SU-DHL-6 (cell line): ENCODE results near the gene PCLO.

Experiments
- H2AFZ ChIP-seq: fragments of 200-600 bp; sonication (generic); 2 replicates; pipeline ENCODE4 v1.6.1; 2014; ENCODE audit warnings: low read depth, mild to moderate bottlenecking, moderate library complexity, mixed read lengths, antibody characterized with exemption, low read length; ENCODE audit not compliant: severe bottlenecking
- H3F3A ChIP-seq: fragments of 200-600 bp; shearing (Covaris generic); 2 replicates; pipeline ENCODE4 v1.6.0; 2016; ENCODE audit warnings: antibody characterized with exemption, mild to moderate bottlenecking; ENCODE audit not compliant: insufficient read depth
- H3K27ac ChIP-seq: fragments of 200-600 bp; sonication (generic); 2 replicates; pipeline ENCODE4 v1.5.1; 2016; ENCODE audit warnings: low read depth, mild to moderate bottlenecking, low read length, moderate library complexity, mixed read lengths
- H3K27me3 ChIP-seq: fragments of 200-600 bp; sonication (generic), shearing (Covaris generic); 2 replicates; pipeline ENCODE4 v1.6.0; 2014; ENCODE audit warnings: mild to moderate bottlenecking, low read length
- H3K36me3 ChIP-seq: fragments of 200-600 bp; sonication (generic); 2 replicates; pipeline ENCODE4 v1.6.1; 2014; ENCODE audit warnings: mild to moderate bottlenecking, low read length, mixed read lengths
- H3K4me2 ChIP-seq: fragments of 300-600, 200-600 bp; shearing (Covaris generic), sonication (generic); 2 replicates; pipeline ENCODE4 v1.6.0; 2014; ENCODE audit warnings: low read length, low read depth, mild to moderate bottlenecking; ENCODE audit not compliant: poor library complexity, severe bottlenecking
- H3K4me3 ChIP-seq: fragments of 200-600 bp; sonication (generic); 2 replicates; pipeline ENCODE4 v1.5.1; 2014; ENCODE audit warnings: antibody characterized with exemption, low read length, mild to moderate bottlenecking, mixed read lengths; ENCODE audit not compliant: insufficient read depth, poor library complexity, severe bottlenecking
- H3K79me2 ChIP-seq: fragments of 200-600 bp; sonication (generic); 2 replicates; pipeline ENCODE4 v1.6.1; 2014; ENCODE audit warnings: mild to moderate bottlenecking, low read length, moderate library complexity; ENCODE audit not compliant: insufficient read depth
- H3K9ac ChIP-seq: fragments of 200-600 bp; sonication (generic); 2 replicates; pipeline ENCODE4 v1.7.0; 2014; ENCODE audit warnings: mild to moderate bottlenecking, low read length
- H3K9me2 ChIP-seq: fragments of 200-600 bp; sonication (generic); replicated peaks from 2 replicates; pipeline ENCODE4 v1.6.1; 2014; ENCODE audit warnings: low read length; ENCODE audit not compliant: insufficient read depth
- H3K9me3 ChIP-seq: fragments of 200-600 bp; sonication (generic); 2 replicates; pipeline ENCODE4 v1.6.1; 2014; ENCODE audit warnings: low read length, mixed read lengths; ENCODE audit not compliant: insufficient read depth
- H4K20me1 ChIP-seq: fragments of 200-600 bp; sonication (generic); 2 replicates; pipeline ENCODE4 v1.6.1; 2014; ENCODE audit warnings: low read depth, mild to moderate bottlenecking, antibody characterized with exemption, low read length, moderate library complexity, mixed read lengths
- EZH2phosphoT487 ChIP-seq: fragments of 200-600 bp; sonication (generic), shearing (Covaris generic); conservative IDR thresholded peaks from 2 replicates; pipeline ENCODE4 v1.6.1; 2018; ENCODE audit warnings: mild to moderate bottlenecking, antibody characterized with exemption, low read length, moderate library complexity, mixed read lengths
- TF ChIP-seq, protein P1 (sequence below): fragments of 200-600 bp; sonication (generic); IDR thresholded peaks from one replicate; pipeline ENCODE4 v1.5.1; 2017; ENCODE audit warnings: antibody characterized with exemption, mild to moderate bottlenecking, low read length, moderate library complexity; ENCODE audit not compliant: insufficient read depth, poor library complexity, severe bottlenecking

Gene PCLO

DNA sequence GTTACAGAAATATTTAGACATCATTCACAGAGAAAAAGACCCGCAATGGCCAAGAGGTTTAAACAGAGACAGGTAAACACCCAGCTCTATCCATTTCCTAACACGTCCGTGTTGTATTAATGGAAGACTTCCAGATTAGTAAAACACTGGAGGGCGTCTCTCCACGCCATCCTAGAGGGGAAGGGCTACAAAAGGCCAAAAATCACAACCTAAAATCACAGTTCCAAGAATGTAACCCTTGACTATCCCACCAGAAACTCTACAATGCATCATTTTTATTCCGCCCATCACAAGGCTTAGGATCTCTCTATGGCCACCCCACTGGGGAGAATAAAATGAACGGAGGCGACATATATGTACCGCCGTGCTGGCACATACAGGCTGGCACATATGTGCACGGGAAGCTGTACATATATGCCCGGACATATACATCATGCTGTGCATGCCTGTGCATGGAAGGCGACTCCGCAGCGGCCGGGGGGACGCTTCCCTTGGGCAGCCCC, 734 bp downstream of the PCLO start:
- no peaks in the 10 kb centered on the region for H3K36me3 ChIP-seq
- peak overlapping the region; percentile 54 for H3K9ac ChIP-seq
- H3K27ac ChIP-seq, result no peak overlapping the region
- peak overlapping the region; percentile 61 for H3K4me3 ChIP-seq
- peak overlapping the region; percentile 51 for H3K4me2 ChIP-seq
- TF ChIP-seq, protein P1, sequence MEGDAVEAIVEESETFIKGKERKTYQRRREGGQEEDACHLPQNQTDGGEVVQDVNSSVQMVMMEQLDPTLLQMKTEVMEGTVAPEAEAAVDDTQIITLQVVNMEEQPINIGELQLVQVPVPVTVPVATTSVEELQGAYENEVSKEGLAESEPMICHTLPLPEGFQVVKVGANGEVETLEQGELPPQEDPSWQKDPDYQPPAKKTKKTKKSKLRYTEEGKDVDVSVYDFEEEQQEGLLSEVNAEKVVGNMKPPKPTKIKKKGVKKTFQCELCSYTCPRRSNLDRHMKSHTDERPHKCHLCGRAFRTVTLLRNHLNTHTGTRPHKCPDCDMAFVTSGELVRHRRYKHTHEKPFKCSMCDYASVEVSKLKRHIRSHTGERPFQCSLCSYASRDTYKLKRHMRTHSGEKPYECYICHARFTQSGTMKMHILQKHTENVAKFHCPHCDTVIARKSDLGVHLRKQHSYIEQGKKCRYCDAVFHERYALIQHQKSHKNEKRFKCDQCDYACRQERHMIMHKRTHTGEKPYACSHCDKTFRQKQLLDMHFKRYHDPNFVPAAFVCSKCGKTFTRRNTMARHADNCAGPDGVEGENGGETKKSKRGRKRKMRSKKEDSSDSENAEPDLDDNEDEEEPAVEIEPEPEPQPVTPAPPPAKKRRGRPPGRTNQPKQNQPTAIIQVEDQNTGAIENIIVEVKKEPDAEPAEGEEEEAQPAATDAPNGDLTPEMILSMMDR, result no peak
- TF ChIP-seq EZH2phosphoT487, result no peak
- H2AFZ ChIP-seq, result peak overlapping the region; percentile 76
- 0 out of 2 replicates have a peak, but pooled peaks cover 2% of the 10 kb centered on the region for H3K9me2 ChIP-seq
- H3F3A ChIP-seq, result no peaks in the 10 kb centered on the region; the same call in 1 of the 2 replicates
- no peaks in the 10 kb centered on the region for H3K9me3 ChIP-seq
- H4K20me1 ChIP-seq, result peaks cover 7% of the 10 kb centered on the region; the same call in 1 of the 2 replicates
- H3K27me3 ChIP-seq, result no peaks in the 10 kb centered on the region
- no peaks in the 10 kb centered on the region for H3K79me2 ChIP-seq

DNA sequence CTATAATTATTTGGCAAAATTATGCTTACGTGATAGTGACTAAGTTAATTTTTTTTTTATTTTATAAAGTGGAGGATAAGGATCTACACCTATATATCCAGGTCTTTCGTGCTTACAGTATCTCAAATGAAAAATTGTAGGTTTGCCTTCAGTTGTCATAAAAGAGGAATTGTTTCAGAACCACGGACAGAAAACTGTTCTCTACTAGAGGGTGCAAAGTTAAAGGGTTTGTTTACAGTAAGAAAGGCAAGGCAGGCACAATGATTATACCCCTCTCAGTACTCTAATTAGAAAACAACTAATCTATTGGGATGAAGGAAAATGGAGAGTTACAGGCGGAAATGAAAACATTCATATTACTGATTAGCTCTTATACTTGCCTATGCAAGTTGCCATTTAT, 1.5 kb downstream of the PCLO start:
- Histone ChIP-seq H4K20me1 (peaks cover 7% of the 10 kb centered on the region; the same call in 1 of the 2 replicates), H3K9me3 (no peaks in the 10 kb centered on the region), H3K4me2 (peak overlapping the region; percentile 51), H3K9ac (no peak overlapping the region), H3K36me3 (no peaks in the 10 kb centered on the region), H2AFZ (no peak overlapping the region), H3K27ac (no peak overlapping the region), H3F3A (no peaks in the 10 kb centered on the region; the same call in 1 of the 2 replicates), H3K79me2 (no peaks in the 10 kb centered on the region), H3K9me2 (0 out of 2 replicates have a peak, but pooled peaks cover 3% of the 10 kb centered on the region), H3K4me3 (no peak overlapping the region), H3K27me3 (no peaks in the 10 kb centered on the region)
- TF ChIP-seq, protein P1, result no peak
- no peak for TF ChIP-seq EZH2phosphoT487

DNA sequence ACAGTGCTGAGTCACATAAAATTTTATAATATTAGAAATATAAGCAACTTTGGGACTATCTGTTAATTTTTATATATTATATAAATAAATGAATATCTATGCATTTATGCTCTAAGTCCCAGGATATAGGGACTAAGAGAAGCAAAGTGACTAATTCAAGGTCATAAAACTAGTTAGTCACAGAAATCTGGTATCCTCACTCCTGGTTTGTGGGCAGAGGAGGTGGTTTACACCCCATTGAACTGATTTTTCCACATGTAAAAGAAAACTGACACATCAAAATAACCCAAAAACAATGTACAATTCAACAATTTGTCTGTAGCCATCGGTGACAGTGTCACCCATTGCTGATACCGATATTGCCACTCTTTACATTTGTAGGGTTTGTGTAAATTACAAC, 3.0 kb downstream of the PCLO start:
- Histone ChIP-seq H2AFZ (no peak overlapping the region), H3K9ac (no peak overlapping the region), H3K79me2 (no peaks in the 10 kb centered on the region), H3K9me3 (no peaks in the 10 kb centered on the region), H3F3A (no peaks in the 10 kb centered on the region; the same call in 1 of the 2 replicates), H3K27ac (no peak overlapping the region), H3K36me3 (no peaks in the 10 kb centered on the region), H3K4me3 (no peak overlapping the region), H4K20me1 (peaks cover 7% of the 10 kb centered on the region; the same call in 1 of the 2 replicates), H3K9me2 (0 out of 2 replicates have a peak, but pooled peaks cover 3% of the 10 kb centered on the region), H3K27me3 (no peaks in the 10 kb centered on the region), H3K4me2 (no peak overlapping the region)
- TF ChIP-seq, protein P1, result no peak
- TF ChIP-seq EZH2phosphoT487, result no peak
